HT-29 (cell line): ENCODE measurements around the gene SPATA3. TPM values are rescaled to one million over a fixed set of nuclear protein-coding genes. Genes with fewer than 3 reads are reported as not detected.
"Not testable (repeated sequence)": the region's sequence is repeated elsewhere in the genome, so short reads cannot be mapped to it uniquely, and the experiment has no call there.

Experiments used
- DNase-seq: peaks from one replicate; pipeline ENCODE4 v3.0.0-alpha.2; 2015; ENCODE audit warnings: low spot score
- total RNA-seq: library from RNA; depleted of rRNA; stranded (reverse); fragments of >200 nt; shearing (Covaris generic); gene quantifications from 2 replicates; pipeline ENCODE4 v1.2.3, GENCODE V29; 2014

SPATA3 gene
- total RNA-seq, 1 experiment from 2014 or later, result not detected

DNA sequence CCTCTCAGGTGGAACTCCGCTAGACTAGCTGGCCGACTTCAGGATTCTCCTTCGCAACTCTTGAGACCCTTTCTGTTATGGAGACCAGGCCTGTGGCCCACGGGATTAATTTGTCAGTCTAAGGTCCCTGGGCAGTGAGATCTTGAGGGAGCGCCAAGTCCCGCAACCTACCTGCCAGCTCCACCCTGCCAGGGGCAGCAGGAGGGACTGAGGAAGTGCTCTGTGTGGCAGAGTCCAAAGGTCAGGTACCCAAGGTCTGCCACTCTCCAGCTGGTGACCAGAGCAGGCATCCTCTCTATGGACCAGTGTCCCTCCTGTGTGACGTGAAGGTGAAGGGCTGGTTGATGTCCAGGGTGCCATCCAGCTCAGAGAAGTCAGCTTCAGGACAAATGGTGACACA lies 4.3 kb upstream of the SPATA3 start:
- peak; percentile 46 for DNase-seq

DNA sequence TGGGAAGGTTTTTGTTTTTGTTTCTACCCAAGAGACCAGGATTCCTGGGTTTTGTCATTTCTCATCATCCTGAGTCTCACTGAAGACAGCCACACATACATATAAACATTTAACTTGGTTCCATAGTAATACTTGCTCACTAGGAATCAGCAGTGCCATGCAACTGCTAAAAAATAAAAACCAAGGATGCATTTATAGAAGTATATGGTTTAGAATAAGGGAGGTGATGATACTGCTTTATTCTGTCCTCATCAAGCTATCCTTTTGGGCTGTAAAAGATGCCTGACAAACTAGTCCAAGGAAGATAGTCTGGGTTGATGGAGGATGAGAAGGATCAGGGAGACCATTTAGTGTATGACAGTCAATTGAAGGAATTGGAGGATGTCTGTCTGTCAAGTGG lies 740 bp downstream of the SPATA3 start:
- DNase-seq, result no peak

DNA sequence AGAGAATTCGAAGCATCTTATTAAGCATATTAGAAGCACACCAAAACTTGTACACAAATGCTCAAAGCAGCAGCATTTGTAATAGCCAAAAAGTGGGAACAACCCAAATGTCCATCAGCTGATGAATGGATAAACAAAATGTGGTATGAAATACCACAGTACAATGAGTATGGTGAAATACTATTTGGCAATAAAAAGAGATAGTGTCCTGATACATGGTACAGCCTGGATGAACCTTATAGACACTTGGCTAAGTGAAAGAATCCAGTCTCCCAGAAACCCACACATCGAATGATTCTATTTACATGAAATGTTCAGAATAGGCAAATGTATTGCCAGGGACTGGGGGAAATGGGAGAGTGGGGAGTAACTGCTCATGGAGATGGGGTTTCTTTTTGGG lies 3.0 kb downstream of the SPATA3 start:
- DNase-seq, result no peak

DNA sequence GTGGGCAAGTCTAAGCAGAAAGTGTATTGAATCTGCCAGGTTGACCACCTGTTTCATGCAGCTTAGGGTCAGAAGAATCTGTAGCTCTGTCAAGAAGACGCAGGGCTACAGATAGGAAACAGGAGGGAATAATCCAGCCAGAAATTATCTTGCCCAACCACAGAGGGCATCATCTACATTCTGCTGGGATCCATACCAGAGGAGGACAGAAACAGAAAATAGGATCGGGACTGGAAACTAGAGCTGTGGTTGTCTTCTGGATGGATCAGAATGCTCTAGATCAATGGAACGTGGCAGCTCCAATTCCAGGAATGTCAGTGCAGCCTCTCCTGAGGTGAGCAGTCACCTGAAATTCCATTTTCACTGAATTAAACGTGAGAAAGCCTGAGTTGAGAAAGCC lies 3.6 kb downstream of the SPATA3 start:
- no peak for DNase-seq

- DNase-seq, result peak; percentile 40
These were observed 4.4 kb downstream of the SPATA3 start for GRCh38 chr2:231000211-231000904.

DNA sequence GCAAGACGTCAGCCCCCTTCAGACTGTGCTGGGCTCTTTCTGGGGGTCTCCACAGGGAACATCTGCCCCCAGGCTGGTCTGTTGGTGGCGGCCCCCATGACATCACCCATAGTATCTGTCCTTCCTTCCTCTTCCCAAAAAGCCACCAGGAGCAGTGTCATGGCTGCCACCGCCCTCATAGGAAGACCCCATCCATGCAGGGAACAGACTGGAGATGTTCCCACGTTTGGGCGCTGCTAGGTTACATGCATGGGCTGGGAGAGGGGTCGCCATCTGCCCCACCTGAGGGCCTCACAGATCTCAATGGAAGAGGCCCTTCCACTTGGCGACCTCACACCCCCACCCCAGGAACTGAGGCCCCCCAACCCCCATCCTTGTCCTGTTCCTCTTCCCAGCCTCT lies 5.1 kb downstream of the SPATA3 start:
- DNase-seq, result no peak

- DNase-seq, result no peak
These were observed 6.0 kb downstream of the SPATA3 start for GRCh38 chr2:231001921-231002320.

DNA sequence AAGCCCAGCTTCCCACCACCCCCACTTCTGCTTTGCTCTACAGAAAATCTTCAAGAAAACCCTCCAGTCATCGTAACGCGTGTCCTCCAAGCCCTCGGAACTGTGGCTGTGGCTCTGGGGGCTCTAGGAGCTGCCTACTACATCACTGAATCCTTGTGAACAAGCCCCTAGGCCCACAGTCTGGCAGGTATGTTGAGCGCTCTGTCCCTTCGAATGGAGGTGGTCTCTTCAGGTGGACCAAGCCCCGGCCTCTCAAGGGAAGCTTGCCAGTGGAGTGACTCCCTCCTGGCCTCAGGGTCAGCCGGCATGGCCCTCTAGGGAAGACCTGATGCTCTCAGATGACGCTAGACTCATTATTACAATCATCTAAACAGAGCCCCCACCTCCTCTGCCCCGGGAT lies 6.7 kb downstream of the SPATA3 start:
- no peak for DNase-seq

GRCh38 chr2:231003186-231003585 lies 7.3 kb downstream of the SPATA3 start:
- DNase-seq, result no peak

GRCh38 chr2:231004930-231005329 lies 9.0 kb downstream of the SPATA3 start:
- DNase-seq, result not testable (repeated sequence)

DNA sequence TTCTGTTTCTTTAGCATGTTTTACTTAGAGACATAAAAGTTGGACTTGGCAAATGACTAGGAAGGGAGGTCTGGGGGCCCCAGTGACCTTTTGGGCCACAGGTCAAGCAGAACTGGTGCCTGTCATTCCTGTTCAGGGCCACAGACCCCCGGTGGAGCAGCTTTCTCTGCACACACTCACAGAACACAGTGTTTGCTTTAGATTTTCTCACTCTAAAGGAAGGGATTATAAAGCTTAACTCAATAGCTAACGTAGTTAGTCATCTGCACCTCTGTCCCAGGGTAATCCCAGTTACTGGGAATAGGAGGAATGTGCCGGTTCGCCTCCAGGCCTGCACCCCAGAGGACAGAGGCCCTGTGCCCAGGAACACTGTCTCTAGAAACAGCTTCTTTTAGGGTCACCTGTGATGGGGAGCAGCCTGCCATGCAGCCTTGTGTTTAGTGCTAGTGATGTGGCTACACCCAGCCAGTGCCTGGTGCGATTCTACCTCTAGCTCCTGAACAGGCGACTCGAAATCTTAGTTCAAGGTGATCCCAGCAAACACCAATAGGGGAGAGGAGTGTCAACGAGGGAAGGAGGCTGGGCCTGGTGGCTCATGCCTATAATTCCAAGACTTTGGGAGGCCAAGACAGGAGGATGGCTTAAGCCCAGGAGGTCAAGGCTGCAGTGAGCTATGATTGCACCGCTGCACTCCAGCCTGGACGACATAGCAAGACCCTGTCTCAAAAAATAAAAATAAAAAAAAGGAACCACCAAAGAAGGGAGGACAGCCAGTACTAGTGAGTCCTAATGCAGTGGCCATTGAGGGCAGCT lies 11.6 kb downstream of the SPATA3 start:
- DNase-seq, result no peak

GRCh38 chr2:231008131-231008530 lies 12.2 kb downstream of the SPATA3 start:
- no peak for DNase-seq

GRCh38 chr2:231009236-231009919 lies 13.5 kb downstream of the SPATA3 start:
- DNase-seq, result no peak

- DNase-seq, result no peak
These were observed 14.3 kb downstream of the SPATA3 start for GRCh38 chr2:231010201-231010730.

GRCh38 chr2:231011526-231011925 lies 15.6 kb downstream of the SPATA3 start:
- DNase-seq, result no peak

DNA sequence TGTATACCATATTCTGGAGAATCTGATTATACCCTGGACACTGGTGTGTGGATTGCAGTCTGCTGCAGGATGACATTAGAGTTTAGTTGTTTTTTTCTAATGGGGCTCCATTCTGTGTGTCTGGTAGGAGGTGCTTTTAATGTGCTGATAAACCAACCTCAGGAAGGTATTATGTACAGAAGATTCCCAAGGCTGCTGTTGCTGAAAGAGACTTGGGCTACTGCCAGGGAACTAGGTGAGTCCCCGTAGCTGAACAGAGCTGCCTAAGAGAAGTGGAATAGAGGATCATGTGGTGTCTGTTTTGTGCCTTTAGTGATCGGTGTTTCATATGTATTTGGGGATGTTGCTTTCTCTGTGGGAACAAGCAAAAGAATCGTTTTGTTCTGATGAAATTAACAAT lies 16.5 kb downstream of the SPATA3 start:
- DNase-seq, result no peak

DNA sequence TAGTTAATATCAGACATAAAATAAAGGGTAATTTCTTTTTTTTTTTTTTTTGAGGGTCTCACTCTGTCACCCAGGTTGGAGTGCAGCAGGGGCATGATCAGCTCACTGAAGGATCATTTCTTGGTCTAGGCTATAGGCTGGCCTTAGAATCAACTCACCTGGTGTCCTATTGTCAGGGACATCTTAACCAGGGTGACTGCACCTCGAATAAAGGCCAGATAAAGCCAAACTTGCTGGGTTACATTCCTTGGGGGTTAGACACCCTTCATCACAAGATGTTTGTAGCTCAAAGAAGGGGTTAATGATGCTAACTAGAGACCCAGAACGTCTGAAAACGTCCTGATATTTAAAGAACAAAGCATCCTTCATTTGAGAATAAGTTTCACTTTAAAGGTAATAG lies 17.9 kb downstream of the SPATA3 start:
- no peak for DNase-seq

DNA sequence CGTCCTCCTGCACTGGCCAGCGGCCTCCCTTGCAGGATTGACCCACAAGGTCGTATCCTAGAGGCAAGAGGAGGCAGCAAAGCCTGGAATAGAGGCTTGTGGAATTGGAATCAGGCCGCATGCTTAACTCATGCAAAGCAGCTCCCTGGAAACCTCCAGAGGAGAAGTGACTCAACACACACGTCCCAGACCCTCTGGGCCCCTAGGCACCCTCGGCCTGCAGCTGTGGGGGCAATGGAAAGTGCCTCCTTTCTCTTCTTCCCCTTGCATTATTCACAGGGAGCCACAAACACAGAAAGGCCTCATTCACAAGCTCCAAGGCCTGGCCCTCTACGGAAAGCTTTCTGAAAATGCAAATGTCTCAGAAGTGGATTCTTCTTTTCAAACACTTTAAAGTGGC lies 19.6 kb downstream of the SPATA3 start:
- no peak for DNase-seq

- DNase-seq, result no peak
These were observed 20.0 kb downstream of the SPATA3 start for GRCh38 chr2:231015926-231016325.

- no peak for DNase-seq
These were observed 20.8 kb downstream of the SPATA3 start for GRCh38 chr2:231016566-231017230.

DNA sequence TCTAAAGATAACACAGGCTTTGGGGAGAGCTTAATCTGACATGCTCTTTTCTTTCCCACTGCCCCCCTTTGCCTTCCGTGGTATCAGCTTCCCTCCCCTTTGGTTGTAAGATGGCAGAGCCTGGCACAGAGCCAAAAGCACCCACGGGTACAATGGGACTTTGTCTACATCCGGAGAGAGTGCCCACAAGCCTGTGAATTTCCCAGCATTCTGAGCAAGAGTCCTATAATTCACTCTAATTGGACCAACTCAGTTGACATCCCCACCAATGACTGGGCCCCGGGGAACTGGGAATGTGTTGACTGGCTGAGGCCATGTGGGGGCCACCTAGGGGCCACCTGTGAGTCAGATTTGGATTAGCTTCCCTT lies 21.3 kb downstream of the SPATA3 start:
- DNase-seq, result peak; percentile 10

DNA sequence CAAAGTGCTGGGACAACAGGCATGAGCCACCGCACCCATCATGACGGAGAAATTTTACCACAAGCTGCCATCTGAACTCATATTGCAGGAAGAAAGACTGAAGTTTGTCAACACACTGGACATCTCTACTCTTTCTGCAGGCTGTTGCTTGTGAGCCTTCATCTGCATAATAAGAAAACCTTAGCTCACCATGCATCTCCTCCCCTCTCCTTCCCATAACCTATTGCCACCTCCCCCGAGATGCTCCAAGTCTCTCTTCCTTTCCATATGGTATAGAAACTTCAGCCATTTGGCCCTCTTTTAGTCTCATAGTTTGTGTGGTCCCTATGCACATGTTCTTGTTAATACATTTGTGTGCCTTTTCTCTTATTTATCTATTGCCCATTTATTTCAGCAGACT lies 22.3 kb downstream of the SPATA3 start:
- no peak for DNase-seq
